GM21576 (cell line): ENCODE results near the gene LACC1.

Experiments used
- ATAC-seq: cut with Tn5 transposase; IDR thresholded peaks from one replicate; pipeline ENCODE4 v1.9.1; 2021; ENCODE audit warnings: mild to moderate bottlenecking, moderate library complexity; ENCODE audit not compliant: unreplicated experiment

Gene LACC1

GRCh38 chr13:43879755-43880181 lies at the start of gene LACC1:
Gene LACC1, plus strand, starts transcription at chr13:43879904. Its CDS starts 1,082 bp downstream, at chr13:43880986.
- ATAC-seq = peak; percentile 38

GRCh38 chr13:43830497-43830881 lies 49.2 kb upstream of the LACC1 start:
- ATAC-seq = no peak

- ATAC-seq = no peak
Measured at GRCh38 chr13:43831088-43831487, 48.6 kb upstream of the LACC1 start.

GRCh38 chr13:43835701-43836100 lies 44.0 kb upstream of the LACC1 start:
- ATAC-seq = no peak

GRCh38 chr13:43838909-43839308 lies 40.8 kb upstream of the LACC1 start:
- ATAC-seq = no peak

GRCh38 chr13:43846496-43847158 lies 33.1 kb upstream of the LACC1 start:
- no peak for ATAC-seq

- ATAC-seq = no peak
Measured at GRCh38 chr13:43848001-43848649, 31.6 kb upstream of the LACC1 start.

GRCh38 chr13:43850873-43851272 lies 28.8 kb upstream of the LACC1 start:
- ATAC-seq = no peak

- no peak for ATAC-seq
Measured at GRCh38 chr13:43852923-43853404, 26.7 kb upstream of the LACC1 start.

GRCh38 chr13:43861863-43862262 lies 17.8 kb upstream of the LACC1 start:
- ATAC-seq = no peak

- no peak for ATAC-seq
Measured at GRCh38 chr13:43864921-43865320, 14.8 kb upstream of the LACC1 start.

- ATAC-seq = no peak
Measured at GRCh38 chr13:43865892-43866291, 13.8 kb upstream of the LACC1 start.

GRCh38 chr13:43872181-43872580 lies 7.5 kb upstream of the LACC1 start:
- ATAC-seq = no peak

- no peak for ATAC-seq
Measured at GRCh38 chr13:43874504-43875092, 5.1 kb upstream of the LACC1 start.

GRCh38 chr13:43876366-43876765 lies 3.3 kb upstream of the LACC1 start:
- no peak for ATAC-seq

- ATAC-seq = no peak
Measured at GRCh38 chr13:43877326-43877725, 2.4 kb upstream of the LACC1 start.

- no peak for ATAC-seq
Measured at GRCh38 chr13:43877766-43878165, 1.9 kb upstream of the LACC1 start.

- ATAC-seq = peak; percentile 70
Measured at GRCh38 chr13:43878892-43879754, 581 bp upstream of the LACC1 start, which contains the start of gene CCDC122. Gene CCDC122, minus strand, starts transcription at chr13:43879740. Its CDS starts 10,364 bp downstream, at chr13:43869376.

GRCh38 chr13:43880214-43880855 lies 631 bp downstream of the LACC1 start:
- ATAC-seq = no peak

GRCh38 chr13:43880926-43881325 lies 1.2 kb downstream of the LACC1 start:
- no peak for ATAC-seq

GRCh38 chr13:43881580-43881979 lies 1.9 kb downstream of the LACC1 start:
- no peak for ATAC-seq
